Stimulated activated CD4-positive, alpha-beta T cell treated with anti-CD3 and anti-CD28 coated beads, Interleukin-1b, Interleukin-23, amount 100 ng/mL, for 4 hours (primary cell): Measurements from ENCODE around the gene SEPTIN6.
A peak's percentile ranks its signal among the peaks of the same experiment; 100 is the strongest.

ENCODE experiments used
- DNase-seq, 2 donors: peaks; one replicate each; pipeline ENCODE4 v3.0.0-alpha.2; 2020; ENCODE audit warnings: low read depth in 2 of 2

SEPTIN6 gene

GRCh38 chrX:119648421-119648775 is 44.6 kb downstream of the SEPTIN6 start:
- DNase-seq, result no peak

DNA sequence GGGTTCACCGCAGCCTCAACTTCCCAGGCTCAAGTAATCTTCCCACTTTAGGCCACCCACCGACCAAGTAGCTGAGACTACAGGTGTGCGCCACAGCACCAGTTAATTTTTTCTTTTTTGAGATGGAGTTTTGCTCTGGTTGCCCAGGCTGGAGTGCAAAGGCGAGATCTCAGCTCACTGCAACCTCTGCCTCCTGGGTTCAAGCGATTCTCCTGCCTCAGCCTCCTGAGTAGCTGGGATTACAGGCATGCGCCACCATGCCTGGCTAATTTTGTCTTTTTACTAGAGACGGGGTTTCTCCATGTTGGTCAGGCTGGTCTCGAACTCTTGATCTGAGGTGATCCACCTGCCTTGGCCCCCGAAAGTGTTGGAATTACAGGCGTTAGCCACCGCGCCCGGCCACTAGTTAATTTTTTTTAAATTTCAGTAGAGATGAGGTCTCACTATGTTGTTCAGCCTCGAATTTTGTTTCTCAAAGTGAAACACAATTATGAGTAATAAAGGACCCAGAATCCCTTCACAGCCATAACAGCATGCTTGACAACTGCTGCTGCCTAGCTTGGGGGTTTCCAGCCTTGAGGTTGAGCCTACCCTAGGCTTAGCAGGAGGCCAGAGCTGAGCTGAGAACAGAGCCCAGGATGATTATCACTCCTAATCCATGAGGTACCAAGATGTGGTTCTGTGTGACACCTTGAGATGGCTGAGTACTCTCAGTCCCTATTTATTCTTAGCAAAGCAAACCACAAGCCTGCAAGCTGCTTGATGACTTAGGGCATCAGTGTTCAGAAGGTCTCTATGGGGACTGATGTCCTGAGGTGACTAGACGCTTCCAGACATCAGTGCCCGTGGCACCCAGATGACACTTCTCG is 45.2 kb downstream of the SEPTIN6 start:
- DNase-seq, result peak; percentile 23 to 27

DNA sequence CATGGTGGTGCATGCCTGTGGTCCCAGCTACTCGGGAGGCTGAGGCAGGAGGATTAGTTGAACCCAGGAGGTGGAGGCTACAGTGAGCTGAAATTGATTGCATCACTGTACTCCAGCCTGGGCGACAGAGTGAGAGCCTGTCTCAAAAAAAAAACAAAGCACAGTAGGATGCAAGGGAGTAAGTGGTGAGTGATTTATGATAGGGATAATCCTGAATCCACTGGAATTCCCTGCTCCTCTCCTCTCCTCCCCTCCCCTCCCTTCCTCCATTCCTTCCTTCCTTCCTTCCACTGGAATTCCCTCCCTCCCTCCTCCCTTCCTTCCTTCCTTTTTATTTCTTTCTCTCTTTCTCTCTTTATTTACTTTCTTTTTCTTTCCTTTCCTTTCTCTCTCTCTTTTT is 45.9 kb downstream of the SEPTIN6 start:
- DNase-seq, result no peak

- no peak for DNase-seq
Measured at GRCh38 chrX:119646515-119646914, 46.5 kb downstream of the SEPTIN6 start.

GRCh38 chrX:119643696-119644095 is 49.3 kb downstream of the SEPTIN6 start:
- no peak for DNase-seq
